ENCODE data around the gene SGMS1.

- TF ChIP-seq YY1 (IDR thresholded peaks at IDR 0.05; ENCODE audit: low read depth) (no peak), RCOR1 (IDR thresholded peaks at IDR 0.05; ENCODE audit: low read length) (no peak), CTCF (IDR thresholded peaks at IDR 0.05) (no peak), EP300 (IDR thresholded peaks at IDR 0.05; ENCODE audit: borderline replicate concordance in 1 of 2, low read depth in 1 of 2, low read length in 1 of 2) (no peak), SIN3A (IDR thresholded peaks at IDR 0.05; ENCODE audit: borderline replicate concordance, low read depth, low read length) (no peak), TAF1 (IDR thresholded peaks at IDR 0.05; ENCODE audit: borderline replicate concordance, low read depth, low read length) (no peak), CHD2 (IDR thresholded peaks at IDR 0.05; ENCODE audit: low read length, partially characterized antibody) (no peak)
- TF ChIP-seq, protein P1, sequence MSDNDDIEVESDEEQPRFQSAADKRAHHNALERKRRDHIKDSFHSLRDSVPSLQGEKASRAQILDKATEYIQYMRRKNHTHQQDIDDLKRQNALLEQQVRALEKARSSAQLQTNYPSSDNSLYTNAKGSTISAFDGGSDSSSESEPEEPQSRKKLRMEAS (IDR thresholded peaks at IDR 0.05; ENCODE audit: low read depth): no peak
These were observed 4.6 kb downstream of the SGMS1 start for GRCh38 chr10:50619166-50619565.
